Lower leg skin (tissue), 3 donors: ENCODE data around the gene MEF2D.

Experiments used
- CTCF ChIP-seq, 3 donors: fragments of 450-650 bp; IDR thresholded peaks; one replicate each; pipeline ENCODE4 v1.5.1; 2016; ENCODE audit warnings: antibody characterized with exemption in 3 of 3, mild to moderate bottlenecking in 3 of 3, moderate library complexity in 2 of 3
- POLR2A ChIP-seq, 2 donors: fragments of 450-650 bp; IDR thresholded peaks; one replicate each; pipeline ENCODE4 v1.6.1; 2016 to 2017; ENCODE audit warnings: antibody characterized with exemption in 2 of 2, mild to moderate bottlenecking in 1 of 2, moderate library complexity in 1 of 2

- no peak for TF ChIP-seq CTCF (IDR thresholded peaks at IDR 0.05)
- no peak for TF ChIP-seq POLR2A (IDR thresholded peaks at IDR 0.05)
These were observed 52.2 kb downstream of the MEF2D start for GRCh38 chr1:156448134-156448967.
